Caki2 (cell line): ENCODE measurements around the gene BIVM. TPM values are rescaled to one million over a fixed set of nuclear protein-coding genes. Genes with fewer than 3 reads are reported as not detected.

Source experiments
- DNase-seq: peaks from one replicate; pipeline ENCODE4 v3.0.0-alpha.2; 2015; ENCODE audit warnings: low read depth
- in situ Hi-C: cut with HindIII; loops from 2 replicates; pipeline ENCODE4 v1.10.0; 2016; ENCODE audit warnings: low sequenced_read_pairs, low pct_unique_long_range_greater_than_20kb, mixed read lengths
- total RNA-seq: library from RNA; depleted of rRNA; stranded (reverse); fragments of >200 nt; shearing (Covaris generic); gene quantifications from 2 replicates; pipeline ENCODE4 v1.2.3, GENCODE V29; 2014; ENCODE audit warnings: low replicate concordance

Gene BIVM
- total RNA-seq, 1 experiment from 2014 or later, result 10.9 TPM

DNA sequence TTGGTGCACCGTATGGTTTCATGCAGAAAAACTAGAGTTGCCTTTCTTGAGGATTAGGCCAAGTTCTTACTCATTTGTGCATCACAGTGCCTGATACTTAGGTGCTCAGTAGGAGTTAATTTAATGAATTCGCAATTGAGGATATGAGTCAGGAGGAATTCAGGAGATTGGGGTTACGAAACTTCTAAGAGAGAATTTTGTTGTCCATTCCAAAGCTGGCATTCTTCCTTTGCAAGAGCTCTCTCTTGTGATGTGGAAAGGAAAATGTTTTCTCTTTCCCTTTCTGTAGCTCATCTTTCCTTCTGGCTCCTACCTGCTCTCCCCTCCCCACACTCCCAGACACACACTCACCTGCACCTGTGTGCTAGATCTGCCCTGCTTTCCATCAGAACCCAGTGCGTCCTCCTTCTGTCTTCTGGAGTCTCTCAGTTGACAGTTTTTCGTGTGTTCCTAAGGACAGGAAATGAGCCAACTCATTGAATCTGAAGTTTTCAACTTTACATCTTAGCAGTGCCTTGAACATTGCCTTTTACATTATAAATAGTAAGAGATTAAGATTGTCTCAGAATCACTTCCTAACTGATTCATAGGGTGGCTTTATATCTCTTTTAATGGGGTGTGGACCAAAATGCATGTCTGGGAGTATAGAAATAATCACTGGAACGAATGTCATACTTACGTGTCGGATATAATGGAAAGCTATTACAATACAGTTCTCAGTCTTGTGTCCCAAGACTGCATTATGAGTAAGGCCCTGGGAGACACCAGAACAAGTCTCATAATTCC is 27.2 kb downstream of the BIVM start:
- peak; percentile 50 for DNase-seq
- in situ Hi-C loops, result no loop called here

DNA sequence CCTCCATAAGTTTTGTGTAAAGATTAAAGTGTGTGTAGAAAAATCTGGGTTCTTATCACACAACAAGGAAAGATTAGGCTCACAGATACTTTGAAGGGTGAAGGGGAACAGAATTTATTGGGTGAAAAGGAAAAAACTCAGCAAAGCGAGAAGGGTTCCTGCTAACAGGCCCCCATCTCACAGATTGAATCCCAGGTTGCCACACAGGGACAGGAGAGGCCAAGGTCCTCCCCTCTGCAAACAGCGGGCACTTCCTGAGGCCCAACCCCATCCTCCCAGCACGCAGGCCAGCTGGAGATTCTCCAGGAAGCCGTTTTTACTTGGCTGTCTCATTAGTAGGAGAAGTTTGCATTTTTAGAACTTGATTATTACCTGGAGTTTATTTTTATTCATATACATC is 31.7 kb downstream of the BIVM start:
- DNase-seq, result no peak
- in situ Hi-C loops, result no loop called here

DNA sequence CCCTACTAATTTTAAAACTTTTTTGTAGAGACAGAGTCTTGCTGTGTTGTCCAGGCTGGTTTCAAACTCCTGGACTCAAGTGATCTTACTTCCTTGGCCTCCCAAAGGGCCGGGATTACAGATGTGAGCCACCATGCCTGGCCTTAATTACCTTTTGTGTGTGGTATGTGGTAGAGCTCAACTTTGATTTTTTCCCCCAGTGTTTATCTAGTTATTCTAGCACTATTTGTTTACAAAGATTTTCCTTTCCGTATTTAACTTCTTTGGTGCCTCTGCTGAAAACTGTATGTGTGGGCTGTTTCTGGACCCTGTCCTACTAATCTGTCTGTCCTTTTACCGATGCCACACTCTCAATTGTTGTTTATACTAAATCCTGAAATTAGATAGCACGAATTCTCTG is 37.6 kb downstream of the BIVM start:
- in situ Hi-C loops, result no loop called here
- DNase-seq, result no peak

DNA sequence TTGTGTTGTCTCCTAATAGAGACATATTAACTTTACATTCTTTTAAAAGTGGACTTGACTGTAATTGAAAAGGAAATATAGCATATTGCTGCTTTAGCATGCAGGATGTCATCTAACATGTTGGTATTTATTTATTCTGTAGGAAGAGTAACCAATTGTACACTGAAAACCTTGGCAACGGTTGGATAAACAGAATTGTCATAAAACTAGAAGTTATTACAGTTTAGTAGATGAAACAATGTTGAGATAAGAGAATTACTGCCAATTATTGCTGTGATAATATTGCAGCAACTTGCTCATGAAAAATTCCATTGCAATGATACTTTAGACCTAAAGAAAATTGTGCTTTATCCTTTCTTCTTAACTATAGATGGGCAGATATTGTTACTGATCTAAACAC is 39.4 kb downstream of the BIVM start:
- DNase-seq, result no peak
- in situ Hi-C loops, result no loop called here

DNA sequence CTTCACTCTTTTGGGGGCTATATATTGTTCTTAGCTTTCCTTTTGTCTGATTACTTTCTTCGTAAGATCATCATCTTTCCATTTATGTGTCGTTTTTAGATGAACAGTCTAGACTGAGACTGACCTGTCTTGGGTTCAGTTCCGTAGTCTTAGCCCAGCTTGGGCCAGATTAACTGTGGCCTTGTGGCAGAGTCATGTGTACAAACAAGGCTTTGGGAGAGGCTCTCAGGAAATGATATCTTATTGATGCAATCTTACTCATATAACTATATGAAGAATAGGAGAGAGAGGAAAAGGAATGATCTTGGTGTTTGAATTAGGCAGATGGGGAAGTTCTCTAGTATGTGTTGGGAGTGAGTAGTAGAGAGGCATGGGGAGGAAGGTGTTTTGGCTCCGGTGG is 40.1 kb downstream of the BIVM start:
- in situ Hi-C loops, result no loop called here
- no peak for DNase-seq

DNA sequence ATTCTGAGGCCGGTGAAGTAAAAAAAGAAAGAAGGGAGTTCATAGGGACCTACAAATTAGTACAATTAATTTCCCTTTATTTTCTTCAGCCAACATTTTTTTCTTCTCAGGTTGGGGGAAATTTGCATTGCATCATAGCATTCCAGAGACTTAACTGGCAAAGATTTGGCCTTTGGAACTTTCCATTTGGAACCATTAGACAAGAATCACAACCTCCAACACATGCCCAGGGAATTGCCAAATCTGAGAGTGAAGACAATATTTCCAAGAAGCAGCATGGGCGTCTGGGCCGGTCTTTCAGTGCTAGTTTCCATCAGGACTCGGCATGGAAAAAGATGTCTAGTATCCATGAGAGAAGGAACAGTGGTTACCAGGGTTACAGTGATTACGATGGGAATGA is 40.5 kb downstream of the BIVM start:
- no peak for DNase-seq
- in situ Hi-C loops, result no loop called here

DNA sequence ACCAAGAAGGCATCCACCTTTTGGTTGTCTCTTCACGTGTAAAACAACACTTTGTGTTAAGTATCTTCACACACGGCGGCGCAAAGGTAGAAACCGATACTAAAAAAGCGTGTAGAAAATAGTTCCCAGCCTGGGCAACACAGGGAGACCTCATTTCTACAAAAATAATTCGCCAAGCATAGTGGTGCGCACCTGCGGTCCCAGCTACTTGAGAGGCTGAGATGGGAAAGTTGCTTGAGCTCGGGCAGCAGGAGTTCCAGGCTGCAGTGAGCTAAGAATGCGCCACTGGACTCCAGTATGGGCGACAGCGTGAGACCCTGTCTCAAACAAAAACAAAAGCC is 46.3 kb downstream of the BIVM start:
- in situ Hi-C loops, result no loop called here
- DNase-seq, result no peak

DNA sequence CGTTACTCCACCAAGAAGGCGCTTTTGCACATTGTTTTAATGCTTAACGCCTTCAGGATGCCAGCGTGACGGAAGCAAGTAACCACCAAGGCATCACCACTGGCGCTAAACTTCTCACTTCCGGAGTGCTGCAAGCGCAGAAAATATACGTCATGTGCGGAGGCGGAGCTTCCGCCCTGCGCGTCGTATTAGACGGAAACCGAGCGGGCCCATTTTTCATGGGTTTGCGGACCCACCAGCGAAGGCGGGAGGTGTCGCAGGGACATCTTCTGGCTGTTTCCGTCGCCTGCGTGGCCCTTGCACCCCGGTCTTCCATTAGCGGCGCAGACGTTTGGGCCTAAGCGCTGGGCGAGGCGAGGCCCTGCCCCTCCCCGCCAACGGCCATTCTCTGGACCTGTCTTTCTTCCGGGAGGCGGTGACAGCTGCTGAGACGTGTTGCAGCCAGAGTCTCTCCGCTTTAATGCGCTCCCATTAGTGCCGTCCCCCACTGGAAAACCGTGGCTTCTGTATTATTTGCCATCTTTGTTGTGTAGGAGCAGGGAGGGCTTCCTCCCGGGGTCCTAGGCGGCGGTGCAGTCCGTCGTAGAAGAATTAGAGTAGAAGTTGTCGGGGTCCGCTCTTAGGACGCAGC is 46.8 kb downstream of the BIVM start, which contains the start of gene ERCC5:
ERCC5 (plus strand) TSS at position 403 of the 631 bp plus-strand sequence. CDS start 235 bp downstream, outside the sequence.
- in situ Hi-C loops, result no loop called here
- peak; percentile 94 for DNase-seq

DNA sequence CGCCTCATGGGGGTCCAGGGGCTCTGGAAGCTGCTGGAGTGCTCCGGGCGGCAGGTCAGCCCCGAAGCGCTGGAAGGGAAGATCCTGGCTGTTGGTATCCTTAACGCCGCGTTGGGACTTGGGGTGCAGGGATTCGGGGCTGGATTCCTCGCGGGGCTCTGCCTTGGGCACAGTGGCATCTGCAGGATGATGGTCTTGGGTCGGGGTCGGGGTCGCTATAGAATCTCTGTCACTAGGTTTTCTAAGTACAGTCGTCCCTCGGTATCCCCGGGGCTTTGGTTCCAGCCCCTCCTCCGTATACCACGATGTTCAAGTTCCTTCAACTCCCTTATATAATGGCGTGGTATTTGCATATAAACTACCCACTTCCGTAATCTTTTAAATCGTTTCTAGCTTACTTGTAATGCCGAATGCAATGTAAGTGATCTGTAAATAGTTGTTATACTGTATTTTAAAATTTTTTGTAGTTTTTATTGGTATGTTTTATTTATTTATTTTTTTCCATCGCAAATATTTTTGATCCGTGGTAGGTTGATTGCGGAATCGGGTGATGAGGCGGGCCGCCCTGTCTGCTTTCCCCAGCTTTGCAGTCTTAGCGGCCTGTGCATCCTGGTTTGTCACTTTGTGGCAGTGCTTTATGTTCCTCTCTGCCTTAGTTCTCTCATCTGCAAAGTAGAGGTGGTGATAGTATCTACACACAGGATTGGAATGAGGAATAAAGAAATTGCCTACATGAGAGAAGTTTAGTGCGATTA is 47.5 kb downstream of the BIVM start:
- DNase-seq, result peak; percentile 33
- in situ Hi-C loops, result no loop called here

DNA sequence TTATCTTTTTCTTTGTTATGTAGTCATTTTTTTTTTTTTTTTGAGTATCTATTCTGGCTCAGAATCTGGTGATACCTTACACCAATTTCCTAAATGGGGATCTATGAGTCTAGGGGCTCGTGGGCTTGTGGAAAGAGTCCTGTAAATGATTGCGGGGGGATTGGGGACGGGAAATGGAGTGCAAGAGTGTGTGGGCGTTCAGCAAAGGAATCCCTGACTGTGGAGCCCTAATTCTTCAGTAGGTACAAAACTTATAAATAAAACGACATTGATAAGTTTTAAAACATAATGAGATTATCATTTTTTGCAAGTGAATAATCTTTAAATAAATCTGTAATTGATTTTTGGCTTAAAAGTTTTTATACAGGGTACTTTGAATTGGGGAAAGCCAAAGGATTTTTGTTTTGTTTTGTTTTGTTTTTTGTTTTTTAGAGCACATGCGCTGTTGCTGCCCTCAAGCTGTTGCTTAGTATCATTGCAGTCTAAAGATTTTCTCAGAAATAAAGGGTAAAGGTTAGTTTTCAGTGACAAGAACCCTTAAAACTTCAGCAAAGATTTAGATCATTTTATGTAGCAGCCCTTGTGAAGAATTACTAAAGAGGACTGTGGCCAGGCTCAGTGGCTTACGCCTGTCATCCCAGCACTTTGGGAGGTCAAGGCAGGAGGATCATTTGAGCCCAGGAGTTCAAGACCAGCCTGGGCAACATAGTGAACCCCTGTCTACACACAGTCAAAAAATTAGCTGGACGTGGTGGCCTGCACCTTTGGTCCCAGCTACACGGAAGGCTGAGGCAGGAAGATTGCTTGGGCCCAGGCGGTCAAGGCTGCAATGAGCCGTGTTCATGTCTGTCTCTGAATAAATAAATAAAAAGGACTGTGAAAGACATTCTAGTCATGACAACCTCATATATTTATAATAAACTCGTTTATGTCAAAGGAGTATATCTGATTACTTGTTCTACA is 48.6 kb downstream of the BIVM start:
- in situ Hi-C loops, result no loop called here
- peak; percentile 40 for DNase-seq

DNA sequence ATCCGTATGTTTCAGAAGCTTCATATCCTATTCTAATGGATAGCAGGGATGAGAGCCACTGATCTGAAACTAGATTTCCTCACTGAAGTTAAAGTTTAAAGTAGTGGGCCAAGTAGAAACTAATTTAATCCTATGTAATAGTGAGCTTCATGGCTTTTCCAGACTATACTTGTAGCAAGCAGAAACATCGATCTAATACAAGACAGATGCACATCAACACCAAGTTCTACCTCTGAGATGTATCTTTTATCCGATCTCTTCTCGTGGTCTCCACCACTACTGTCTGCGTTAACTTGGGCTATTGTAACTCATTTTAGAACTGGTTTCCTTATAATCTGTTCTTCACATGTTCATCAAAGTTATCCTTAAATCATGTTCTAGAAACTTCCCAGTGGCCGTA is 50.0 kb downstream of the BIVM start:
- DNase-seq, result no peak
- in situ Hi-C loops, result no loop called here

DNA sequence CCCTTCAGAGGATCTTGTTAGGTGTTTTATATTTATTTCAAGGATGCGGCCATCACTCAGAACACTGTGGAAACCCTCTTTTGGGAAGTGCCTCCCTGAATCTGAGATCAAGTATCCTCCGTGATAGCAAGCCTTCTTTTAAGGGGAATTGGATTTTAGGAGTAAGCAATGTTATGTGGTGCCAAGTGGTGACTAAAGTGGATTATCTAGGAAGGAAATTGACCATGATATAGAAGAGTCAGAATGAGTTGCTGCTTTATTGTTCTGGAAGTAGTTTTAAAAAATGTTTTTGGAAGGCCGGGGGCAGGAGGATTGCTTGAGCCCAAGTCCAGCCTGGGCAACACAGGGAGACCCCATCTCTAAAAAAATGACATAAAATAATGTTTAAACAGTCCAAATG is 53.6 kb downstream of the BIVM start:
- no peak for DNase-seq
- in situ Hi-C loops, result no loop called here

DNA sequence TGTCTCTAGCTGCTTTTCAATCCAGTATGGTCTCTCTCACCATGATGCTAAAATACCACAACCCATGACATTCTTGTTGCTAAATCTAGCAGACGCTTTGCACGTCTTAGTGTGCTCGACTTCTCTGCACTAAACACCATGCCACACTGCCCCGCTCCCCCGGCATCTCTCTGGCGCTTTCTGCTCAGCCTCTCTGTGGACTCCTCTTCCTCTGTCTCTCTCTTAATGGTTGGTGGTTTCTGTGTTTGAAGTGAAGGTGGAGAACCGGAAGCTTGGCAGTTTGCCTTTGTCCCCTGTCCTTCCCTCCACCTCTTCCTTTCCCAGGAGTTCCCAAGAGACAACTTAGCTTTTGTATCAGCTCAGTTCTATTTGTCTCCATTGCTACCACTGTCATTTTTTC is 55.8 kb downstream of the BIVM start:
- in situ Hi-C loops, result no loop called here

DNA sequence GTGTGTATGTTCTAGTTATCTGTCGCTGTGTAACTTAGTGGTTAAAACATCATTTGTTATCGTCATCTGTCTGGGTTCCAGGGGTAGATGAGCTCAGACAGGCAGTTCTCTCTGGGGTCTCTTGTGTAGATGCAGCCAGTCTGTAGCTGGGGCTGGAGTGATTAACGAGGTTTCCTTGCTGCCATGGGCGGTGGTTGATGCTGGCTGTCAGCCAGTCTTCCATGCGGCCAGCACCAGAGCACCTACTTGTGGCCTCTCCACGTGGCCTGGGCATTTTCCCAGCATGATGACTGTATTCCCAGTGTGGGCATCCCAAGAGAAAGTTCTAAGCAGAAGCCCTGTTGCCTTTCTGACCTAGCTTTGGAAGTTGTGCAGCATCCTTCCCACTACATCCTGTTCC is 57.6 kb downstream of the BIVM start:
- no peak for DNase-seq
- in situ Hi-C loops, result no loop called here

More for the DNA sequence above, 55.8 kb downstream of the BIVM start:
- DNase-seq, result no peak

DNA sequence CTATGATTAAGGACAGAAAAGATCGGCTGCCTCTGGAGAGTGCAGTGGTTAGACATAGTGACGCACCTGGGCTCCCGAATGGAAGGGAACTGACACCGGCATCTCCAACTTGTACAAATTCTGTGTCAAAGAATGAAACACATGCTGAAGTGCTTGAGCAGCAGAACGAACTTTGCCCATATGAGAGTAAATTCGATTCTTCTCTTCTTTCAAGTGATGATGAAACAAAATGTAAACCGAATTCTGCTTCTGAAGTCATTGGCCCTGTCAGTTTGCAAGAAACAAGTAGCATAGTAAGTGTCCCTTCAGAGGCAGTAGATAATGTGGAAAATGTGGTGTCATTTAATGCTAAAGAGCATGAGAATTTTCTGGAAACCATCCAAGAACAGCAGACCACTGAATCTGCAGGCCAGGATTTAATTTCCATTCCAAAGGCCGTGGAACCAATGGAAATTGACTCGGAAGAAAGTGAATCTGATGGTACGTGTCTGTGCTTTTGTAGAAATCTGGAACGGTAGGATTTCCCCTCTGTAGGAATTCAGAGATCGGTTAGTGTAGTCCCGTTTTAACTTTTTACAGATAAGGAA is 63.8 kb downstream of the BIVM start:
- in situ Hi-C loops, result no loop called here
- no peak for DNase-seq

DNA sequence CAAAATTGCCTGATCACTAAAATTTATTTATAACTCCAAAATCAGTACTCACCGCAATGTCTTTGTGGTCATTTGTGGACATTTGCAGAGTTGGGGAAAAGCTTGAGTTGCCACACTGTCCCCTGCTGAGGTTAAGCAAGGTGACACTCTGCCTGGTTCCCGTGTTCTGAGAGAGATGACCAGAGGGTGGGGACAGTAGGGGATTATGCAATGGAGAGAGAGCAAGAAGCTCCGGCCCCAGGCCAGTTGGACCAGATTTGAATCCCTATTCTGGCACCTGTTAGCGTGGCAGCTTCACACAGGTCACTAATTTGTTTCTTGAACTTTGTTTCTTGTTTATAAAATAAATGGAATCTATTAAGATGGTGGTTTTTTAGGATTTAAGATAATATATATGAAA is 64.7 kb downstream of the BIVM start:
- no peak for DNase-seq
- in situ Hi-C loops, result no loop called here

DNA sequence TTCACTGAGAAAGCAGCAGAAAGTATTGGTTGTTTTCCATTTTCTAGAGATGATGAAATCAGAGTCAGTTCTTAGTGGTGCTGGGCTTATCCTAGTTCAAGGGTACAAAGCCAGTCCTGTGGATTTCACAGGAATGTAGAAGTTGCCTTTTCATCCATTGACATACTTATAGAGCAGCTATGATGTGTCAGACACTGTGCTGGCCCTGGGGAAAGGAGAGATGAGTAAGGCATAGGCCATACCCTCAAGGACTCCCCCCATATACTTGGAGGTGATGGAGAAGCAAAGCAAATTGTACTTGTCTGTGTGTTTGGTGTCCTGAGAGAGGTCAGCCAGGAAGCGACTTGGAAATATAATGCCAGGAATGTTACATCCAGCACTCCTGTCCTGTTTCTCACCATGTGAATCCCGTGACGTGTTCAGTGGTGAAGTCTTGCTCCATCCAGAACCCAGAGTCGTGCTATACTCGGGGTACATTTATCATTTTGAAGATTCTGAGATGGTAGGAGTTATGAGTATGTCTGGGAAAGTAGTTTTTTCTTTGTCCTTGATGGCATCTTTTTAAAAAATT is 69.5 kb downstream of the BIVM start:
- in situ Hi-C loops, result no loop called here

More for the DNA sequence above, 69.5 kb downstream of the BIVM start:
- DNase-seq, result no peak
